Activated naive CD4-positive, alpha-beta T cell treated with anti-CD3 and anti-CD28 coated beads, Interleukin-2, amount 50 U/mL, for 72 hours (primary cell): ENCODE data around the gene GPR146. TPM values are rescaled to one million over a fixed set of nuclear protein-coding genes. Genes with fewer than 3 reads are reported as not detected.

Source experiments
- total RNA-seq, 2 donors: library from RNA; stranded (reverse); gene quantifications; one replicate each; pipeline ENCODE4 v1.2.3, GENCODE V29; 2022

Gene GPR146
- total RNA-seq, 2 donors from 2014 or later, result 1.6 to 9.3 TPM

Other genes starting within 250 kb of the GPR146 start
- gene SUN1, start 212.1 kb upstream of the GPR146 start, total RNA-seq, result 100 to 1,000 TPM; 106 to 109 TPM
- 10 to 100 TPM; 32.5 to 34.1 TPM for gene GET4, start 168.0 kb upstream of the GPR146 start, total RNA-seq
- 10 to 100 TPM in 1 of 2 donors, 1 to 10 TPM in 1; 9.2 to 19.9 TPM for gene ADAP1, start 89.9 kb upstream of the GPR146 start, total RNA-seq
- 10 to 100 TPM; 18.8 to 20.7 TPM for gene COX19, start 69.0 kb upstream of the GPR146 start, total RNA-seq
- gene CYP2W1, start 61.4 kb upstream of the GPR146 start, total RNA-seq, result not detected
- gene GPER1, start 43.6 kb downstream of the GPR146 start, total RNA-seq, result not detected
- gene ZFAND2A, start 115.7 kb downstream of the GPR146 start, total RNA-seq, result 10 to 100 TPM; 27.6 to 29.8 TPM
- gene UNCX, start 188.3 kb downstream of the GPR146 start, total RNA-seq, result not detected